SKM-1 (cell line): ENCODE data around the gene ZFY.
"Not testable (repeated sequence)": the region's sequence is repeated elsewhere in the genome, so short reads cannot be mapped to it uniquely, and the experiment has no call there.

Source experiments
- DNase-seq: peaks from one replicate; lab custom pipeline; 2025; ENCODE audit not compliant: unreplicated experiment; lab: John Stamatoyannopoulos, UW

Gene ZFY

GRCh38 chrY:2972708-2973107 lies 37.5 kb downstream of the ZFY start:
- DNase-seq = no peak

GRCh38 chrY:2973110-2973751 lies 38.0 kb downstream of the ZFY start:
- DNase-seq = no peak

GRCh38 chrY:2979283-2979682 lies 44.1 kb downstream of the ZFY start:
- DNase-seq = no peak

- DNase-seq = no peak
These were observed 49.3 kb downstream of the ZFY start for GRCh38 chrY:2984491-2984890.

GRCh38 chrY:2987178-2987577 lies 52.0 kb downstream of the ZFY start:
- not testable (repeated sequence) for DNase-seq

GRCh38 chrY:2997369-2997768 lies 62.2 kb downstream of the ZFY start:
- DNase-seq = not testable (repeated sequence)

GRCh38 chrY:3002190-3002589 lies 67.0 kb downstream of the ZFY start:
- no peak for DNase-seq

GRCh38 chrY:3002680-3003515 lies 67.7 kb downstream of the ZFY start:
- DNase-seq = peak; percentile 28

- DNase-seq = no peak
These were observed 68.3 kb downstream of the ZFY start for GRCh38 chrY:3003516-3003830.

GRCh38 chrY:3003846-3004245 lies 68.7 kb downstream of the ZFY start:
- DNase-seq = no peak

- DNase-seq = peak; percentile 10
These were observed 70.8 kb downstream of the ZFY start for GRCh38 chrY:3006031-3006430.

GRCh38 chrY:3007967-3008366 lies 72.8 kb downstream of the ZFY start:
- DNase-seq = no peak

- DNase-seq = no peak
These were observed 77.0 kb downstream of the ZFY start for GRCh38 chrY:3012226-3012625.

- DNase-seq = no peak
These were observed 81.4 kb downstream of the ZFY start for GRCh38 chrY:3016594-3016993.

GRCh38 chrY:3018546-3018945 lies 83.4 kb downstream of the ZFY start:
- no peak for DNase-seq

- no peak for DNase-seq
These were observed 84.4 kb downstream of the ZFY start for GRCh38 chrY:3019584-3019983.

- DNase-seq = no peak
These were observed 86.0 kb downstream of the ZFY start for GRCh38 chrY:3021176-3021575.

GRCh38 chrY:3023606-3024005 lies 88.4 kb downstream of the ZFY start:
- DNase-seq = no peak

- DNase-seq = no peak
These were observed 90.2 kb downstream of the ZFY start for GRCh38 chrY:3025357-3025756.
